K562 (cell line): Measurements from ENCODE around the gene LRRC70. TPM values are rescaled to one million over a fixed set of nuclear protein-coding genes. Genes with fewer than 3 reads are reported as not detected.

Source experiments
- CREB3 ChIP-seq: fragments of 450-650 bp; conservative IDR thresholded peaks from 2 replicates; pipeline ENCODE4 v1.6.1; 2016; ENCODE audit warnings: missing genetic modification characterization, low read depth, mild to moderate bottlenecking, missing compliant biosample characterization, moderate library complexity
- CREB3L1 ChIP-seq: fragments of 450-650 bp; IDR thresholded peaks from 2 replicates; pipeline ENCODE4 v1.6.1; 2014; ENCODE audit warnings: low read depth, mild to moderate bottlenecking, moderate library complexity, borderline replicate concordance
- DMBX1 ChIP-seq: fragments of 250-450 bp; sonication (Bioruptor Pico); IDR thresholded peaks from 2 replicates; pipeline ENCODE4 v1.8.0; 2022; ENCODE audit warnings: inconsistent platforms, mild to moderate bottlenecking, moderate library complexity, borderline replicate concordance
- E2F5 ChIP-seq: sonication (generic); formaldehyde crosslinking; IDR thresholded peaks from 2 replicates; pipeline ENCODE4 v1.8.0; 2022; ENCODE audit warnings: mild to moderate bottlenecking, missing genetic modification reagents
- ESRRA ChIP-seq: fragments of 450-650 bp; IDR thresholded peaks from 2 replicates; pipeline ENCODE4 v1.6.1; 2014; ENCODE audit warnings: low read depth, mild to moderate bottlenecking, moderate library complexity, borderline replicate concordance
- GABPA ChIP-seq: fragments of 200-800 bp; sonication (Bioruptor generic); conservative IDR thresholded peaks from 2 replicates; pipeline ENCODE4 v1.6.1; 2016; ENCODE audit warnings: low read depth, missing genetic modification characterization, missing compliant biosample characterization
- KDM2B ChIP-seq: fragments of 250-450 bp; sonication (Bioruptor Pico); IDR thresholded peaks from 2 replicates; pipeline ENCODE4 v1.8.0; 2021; ENCODE audit warnings: mild to moderate bottlenecking, moderate library complexity
- MEF2A ChIP-seq: IDR thresholded peaks from 2 replicates; pipeline ENCODE4 v1.6.1; 2011; ENCODE audit warnings: low read depth, mild to moderate bottlenecking, low read length, moderate library complexity; ENCODE audit not compliant: control insufficient read depth
- NCOR1 ChIP-seq: fragments of 450-650 bp; IDR thresholded peaks from 2 replicates; pipeline ENCODE4 v1.6.1; 2016; ENCODE audit warnings: mild to moderate bottlenecking, moderate library complexity
- PHB ChIP-seq: fragments of 250-450 bp; sonication (Bioruptor Pico); IDR thresholded peaks from 2 replicates; pipeline ENCODE4 v1.5.0; 2021
- RAD21 ChIP-seq, 2 experiments: fragments of 250-450 bp in 1 of 2; fragments of 450-650 bp in 1 of 2; sonication (Bioruptor Pico) in 1 of 2; formaldehyde crosslinking in 1 of 2; IDR thresholded peaks in 1 of 2; conservative IDR thresholded peaks in 1 of 2; 2 replicates each; pipeline versions ENCODE4 v1.4.0 to v1.8.0; 2020 to 2022; ENCODE audit warnings: mild to moderate bottlenecking in 2 of 2, moderate library complexity in 1 of 2
- RCOR1 ChIP-seq, 2 experiments: IDR thresholded peaks; 2 replicates each; pipeline ENCODE4 v1.6.1; 2012; ENCODE audit warnings: low read depth in 2 of 2, low read length in 2 of 2, borderline replicate concordance in 1 of 2, improper control_type of control experiment in 1 of 2
- SLC30A9 ChIP-seq: fragments of 250-450 bp; sonication (Bioruptor Pico); IDR thresholded peaks from 2 replicates; pipeline ENCODE4 v1.8.0; 2022; ENCODE audit warnings: mild to moderate bottlenecking, moderate library complexity
- SMAD1 ChIP-seq: fragments of 150-350 bp; IDR thresholded peaks from 2 replicates; pipeline ENCODE4 v1.6.1; 2014; ENCODE audit warnings: low read length, low read depth; ENCODE audit not compliant: partially characterized antibody
- SRSF7 ChIP-seq: fragments of 200-400 bp; formaldehyde crosslinking; optimal IDR thresholded peaks from 2 replicates; pipeline ENCODE3; 2017; ENCODE audit warnings: mild to moderate bottlenecking, low read depth, low read length
- SUPT5H ChIP-seq: fragments of 450-650 bp; IDR thresholded peaks from 2 replicates; pipeline ENCODE4 v1.6.1; 2016
- TFE3 ChIP-seq: fragments of 450-650 bp; formaldehyde crosslinking; IDR thresholded peaks from 2 replicates; pipeline ENCODE4 v1.4.0; 2020; ENCODE audit warnings: mild to moderate bottlenecking, mixed read lengths
- TOE1 ChIP-seq, 2 experiments: fragments of 450-650 bp in 1 of 2; sonication (generic) in 1 of 2; formaldehyde crosslinking in 1 of 2; IDR thresholded peaks; 2 replicates each; pipeline versions ENCODE4 v1.7.1 to v1.8.0; 2016 to 2022; ENCODE audit warnings: borderline replicate concordance in 2 of 2, mild to moderate bottlenecking in 2 of 2, antibody characterized with exemption in 1 of 2, inconsistent platforms in 1 of 2, low read depth in 1 of 2, missing genetic modification reagents in 1 of 2, moderate library complexity in 1 of 2
- ZBTB26 ChIP-seq: fragments of 450-650 bp; formaldehyde crosslinking; IDR thresholded peaks from 2 replicates; pipeline ENCODE4 v1.4.0; 2022; ENCODE audit warnings: missing genetic modification characterization
- ZNF347 ChIP-seq: fragments of 450-650 bp; formaldehyde crosslinking; IDR thresholded peaks from 2 replicates; pipeline ENCODE4 v1.4.0; 2020; ENCODE audit warnings: low read depth, mild to moderate bottlenecking, moderate library complexity
- polyA plus RNA-seq, 8 experiments: library from polyadenylated mRNA; depleted of rRNA in 4 of 8; stranded (reverse) in 5 of 8; unstranded in 3 of 8; fragments of >200 nt; fragmentation: Nextera tagmentation in 2 of 8; fragmentation: Illumina TruSeq in 1 of 8; extraction: Ambion mirVana in 2 of 8; extraction: Trizol in 1 of 8; gene quantifications; 2 replicates each; pipeline versions ENCODE4 v1.2.1 to v1.2.3, GENCODE V29; 2011 to 2014; ENCODE audit warnings: inconsistent platforms in 1 of 8, missing spikeins in 1 of 8
- total RNA-seq, 7 experiments: library from RNA; depleted of rRNA in 6 of 7; stranded (reverse); fragments of >200 nt in 6 of 7; fragmentation: Illumina TruSeq in 2 of 7; extraction: Trizol in 2 of 7; gene quantifications; 2 replicates each; pipeline versions ENCODE4 v1.2.1 to v1.2.3, GENCODE V29; 2011 to 2021; ENCODE audit warnings: low replicate concordance in 1 of 7

Gene LRRC70
- total and polyA plus RNA-seq, 9 of the 15 experiments (the other 6 are each of a cell fraction or from before 2014, with no cell fraction given), result 0.21 to 2.1 (median 0.73) TPM

- TF ChIP-seq TOE1 (IDR thresholded peaks at IDR 0.05; ENCODE audit: borderline replicate concordance) (no peak), TOE1 (CRISPR knock-in tag; IDR thresholded peaks at IDR 0.05; ENCODE audit: borderline replicate concordance, low read depth) (no peak), DMBX1 (no peak), RAD21 (CRISPR knock-in tag; conservative IDR thresholded peaks at IDR 0.05 in 1 of 2, IDR thresholded peaks at IDR 0.05 in 1 of 2) (no peak), RCOR1 (IDR thresholded peaks at IDR 0.05; ENCODE audit: borderline replicate concordance in 1 of 2, low read depth in 2 of 2, low read length in 2 of 2) (no peak), SRSF7 (no peak), MEF2A (no peak), ZNF347 (CRISPR knock-in tag) (no peak), CREB3L1 (no peak), SUPT5H (no peak), NCOR1 (peak; percentile 34; the same call in 1 of the 2 replicates), SMAD1 (no peak), ESRRA (no peak), ZBTB26 (no peak), SLC30A9 (CRISPR knock-in tag) (no peak), GABPA (tag) (no peak; the same call in 1 of the 2 replicates), CREB3 (no peak), TFE3 (CRISPR knock-in tag) (no peak), E2F5 (CRISPR knock-in tag) (no peak), PHB (CRISPR knock-in tag) (no peak), KDM2B (CRISPR knock-in tag) (no peak)
Observed at GRCh38 chr5:62538017-62538942, 40.3 kb upstream of the LRRC70 start (continued).
